HG03469 (cell line): ENCODE measurements around the gene SERF1B.
A peak's percentile ranks its signal among the peaks of the same experiment; 100 is the strongest.
"Not testable (repeated sequence)": the region's sequence is repeated elsewhere in the genome, so short reads cannot be mapped to it uniquely, and the experiment has no call there.

Experiments
- ATAC-seq: cut with Tn5 transposase; IDR thresholded peaks from one replicate; pipeline ENCODE4 v1.9.1; 2021; ENCODE audit warnings: mild to moderate bottlenecking, moderate library complexity, moderate number of reproducible peaks; ENCODE audit not compliant: unreplicated experiment

Gene SERF1B

DNA sequence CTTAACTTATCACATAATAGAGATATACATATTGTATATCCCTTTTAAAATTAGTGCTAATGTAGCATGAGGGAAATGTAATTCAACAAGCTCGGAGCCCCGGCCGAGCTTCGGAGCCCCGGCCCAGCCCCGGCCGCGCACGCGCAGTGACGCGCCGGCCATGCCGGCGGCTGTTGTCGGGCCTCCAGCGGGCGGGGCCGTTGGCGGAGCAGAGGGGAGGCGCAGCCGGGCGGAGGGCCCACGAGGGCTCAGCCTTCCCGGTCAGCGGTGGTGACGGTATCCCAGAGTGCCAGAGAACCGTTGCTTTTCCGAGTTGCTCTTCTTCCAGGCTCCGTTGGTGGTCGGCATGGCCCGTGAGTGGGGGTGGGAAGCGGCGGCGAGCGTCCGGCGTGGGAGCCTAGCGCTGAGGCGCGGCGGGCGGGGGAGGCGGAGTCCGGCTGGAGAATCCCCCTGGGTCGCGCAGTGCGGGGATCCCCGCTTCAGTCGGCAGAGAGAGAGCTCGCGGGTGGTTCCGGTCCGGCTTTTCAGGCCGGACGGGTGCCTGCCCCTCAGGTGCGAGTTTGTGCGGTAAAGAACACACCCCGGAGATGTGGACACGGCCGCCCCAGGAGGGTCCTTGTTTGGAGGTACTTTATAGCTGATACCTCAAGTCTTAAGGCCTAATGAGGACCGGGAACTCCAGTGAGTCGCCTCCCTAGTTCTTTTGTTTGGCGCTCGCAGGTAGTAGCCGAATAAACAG, at the start of gene SERF1B:
SERF1B (plus strand) TSS at position 146 of the 739 bp plus-strand sequence; CDS start at position 347, 201 bp downstream.
- peak; percentile 64 for ATAC-seq

DNA sequence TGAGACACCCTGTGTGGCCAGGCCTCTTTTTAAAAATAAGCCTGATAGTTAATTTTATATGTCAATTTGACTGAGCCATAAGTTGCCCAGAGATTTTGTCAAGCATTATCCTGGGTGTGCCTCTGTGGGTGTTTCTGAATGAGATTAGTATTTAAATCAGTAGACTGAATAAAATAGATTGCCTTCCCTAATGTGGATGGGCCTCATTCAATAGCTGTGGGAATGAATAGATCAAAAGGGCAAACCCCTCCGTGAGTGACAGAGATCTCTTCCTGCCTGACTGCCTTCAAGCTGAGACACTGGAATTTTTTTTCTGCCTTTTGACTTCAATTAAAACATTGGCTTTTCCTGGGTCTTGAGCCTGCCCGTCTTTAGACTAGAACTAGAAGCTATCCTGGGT, 33.3 kb upstream of the SERF1B start:
- not testable (repeated sequence) for ATAC-seq

DNA sequence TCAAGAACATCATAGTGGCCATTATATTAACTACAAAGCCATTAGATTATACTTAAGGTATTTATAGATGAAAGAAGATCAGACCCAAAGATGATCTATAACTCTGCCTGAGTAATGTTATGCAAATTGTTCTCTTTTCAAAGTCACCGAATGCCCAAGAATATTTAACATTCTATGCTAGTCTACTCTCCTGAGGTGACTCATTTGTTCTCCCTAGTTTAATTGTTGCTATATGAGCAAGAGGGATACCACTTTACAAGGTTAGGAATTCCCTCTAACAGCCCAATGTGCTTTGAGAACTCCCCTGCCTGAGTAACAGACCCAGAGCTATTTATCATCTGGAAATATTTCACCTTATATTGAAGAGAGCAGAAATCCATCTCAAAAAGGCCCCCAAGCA, 29.5 kb upstream of the SERF1B start:
- not testable (repeated sequence) for ATAC-seq

DNA sequence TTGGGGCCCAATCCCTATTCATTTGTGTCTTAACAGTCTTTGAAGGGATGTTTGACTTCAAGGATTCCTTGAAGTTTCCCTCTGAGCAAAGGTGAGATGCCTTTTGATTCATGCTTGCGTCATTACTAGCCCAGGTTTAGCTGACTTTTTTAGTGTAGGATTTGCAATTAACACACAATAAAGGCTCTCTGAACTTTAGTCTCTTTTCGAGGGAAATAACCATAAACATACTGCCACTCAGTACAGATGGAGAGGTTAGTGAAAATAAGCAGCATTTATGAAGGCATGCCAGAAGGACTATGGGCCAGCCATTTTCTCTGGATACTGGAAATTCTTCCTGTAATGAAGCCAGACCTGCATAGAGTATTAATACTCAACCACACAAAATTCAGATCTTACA, 4.4 kb upstream of the SERF1B start:
- not testable (repeated sequence) for ATAC-seq

DNA sequence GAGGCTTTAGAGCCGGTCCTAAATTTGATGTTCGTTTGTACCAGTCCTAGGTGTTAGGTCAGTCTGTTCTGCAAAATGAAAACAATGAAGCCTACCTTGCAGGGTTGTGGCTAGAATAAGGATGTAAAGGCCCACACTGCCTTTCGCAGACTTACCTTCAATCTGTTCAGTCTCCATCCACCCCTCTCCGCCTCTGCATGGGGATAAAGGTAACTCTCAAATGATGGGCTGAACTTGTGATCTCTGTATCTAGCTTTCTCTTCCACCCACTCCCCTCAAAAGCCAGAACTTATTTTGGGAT, 744 bp downstream of the SERF1B start:
- not testable (repeated sequence) for ATAC-seq

DNA sequence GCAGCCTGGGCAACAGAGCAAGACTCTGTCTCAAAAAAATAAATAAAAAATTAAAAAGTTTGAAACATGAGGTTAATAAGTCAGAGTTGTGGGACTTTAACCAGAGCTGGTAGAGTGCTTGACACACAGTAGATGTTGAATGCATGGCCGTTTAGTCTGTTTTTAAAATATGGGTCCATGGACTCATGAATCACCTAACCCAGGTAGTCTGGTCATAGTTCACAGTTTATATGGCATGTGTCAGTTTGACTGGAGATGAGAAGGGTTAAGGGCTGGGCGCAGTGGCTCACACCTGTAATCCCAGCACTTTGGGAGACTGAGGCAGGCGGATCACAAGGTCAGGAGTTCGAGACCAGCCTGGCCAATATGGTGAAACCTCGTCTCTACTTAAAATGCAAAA, 6.2 kb downstream of the SERF1B start:
- not testable (repeated sequence) for ATAC-seq

DNA sequence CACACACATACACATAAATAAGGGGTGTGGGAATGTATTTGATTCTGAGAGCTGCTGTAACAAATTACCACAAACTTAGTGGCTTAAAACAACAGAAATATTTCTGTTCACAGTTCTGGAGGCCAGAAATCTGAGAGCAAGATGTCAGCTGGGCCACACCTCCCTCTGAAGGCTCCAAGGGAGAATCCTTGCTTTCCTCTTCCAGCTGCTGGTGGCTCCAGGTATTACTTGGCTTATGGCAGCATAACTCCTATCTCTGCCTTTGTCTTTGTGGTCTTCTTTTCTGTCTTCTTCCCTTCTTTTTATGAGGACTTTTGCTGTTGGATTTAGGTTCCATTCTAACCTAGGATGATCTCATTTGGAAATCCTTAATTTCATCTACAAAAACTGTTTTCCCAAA, 16.4 kb downstream of the SERF1B start:
- ATAC-seq, result not testable (repeated sequence)

DNA sequence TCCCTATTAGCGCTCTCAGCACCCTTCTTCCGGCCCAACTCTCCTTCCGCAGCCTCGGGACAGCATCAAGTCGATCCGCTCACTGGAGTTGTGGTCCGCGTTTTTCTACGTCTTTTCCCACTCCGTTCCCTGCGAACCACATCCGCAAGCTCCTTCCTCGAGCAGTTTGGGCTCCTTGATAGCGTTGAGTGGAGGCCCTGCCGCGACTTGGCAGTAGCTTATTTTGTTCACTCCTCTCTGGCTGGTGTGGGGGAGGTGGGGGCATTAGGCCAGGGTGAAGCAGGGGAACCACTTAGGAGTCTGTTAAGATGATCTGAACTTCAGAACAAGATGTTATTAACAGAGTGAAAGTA, 24.7 kb downstream of the SERF1B start:
- ATAC-seq, result not testable (repeated sequence)

DNA sequence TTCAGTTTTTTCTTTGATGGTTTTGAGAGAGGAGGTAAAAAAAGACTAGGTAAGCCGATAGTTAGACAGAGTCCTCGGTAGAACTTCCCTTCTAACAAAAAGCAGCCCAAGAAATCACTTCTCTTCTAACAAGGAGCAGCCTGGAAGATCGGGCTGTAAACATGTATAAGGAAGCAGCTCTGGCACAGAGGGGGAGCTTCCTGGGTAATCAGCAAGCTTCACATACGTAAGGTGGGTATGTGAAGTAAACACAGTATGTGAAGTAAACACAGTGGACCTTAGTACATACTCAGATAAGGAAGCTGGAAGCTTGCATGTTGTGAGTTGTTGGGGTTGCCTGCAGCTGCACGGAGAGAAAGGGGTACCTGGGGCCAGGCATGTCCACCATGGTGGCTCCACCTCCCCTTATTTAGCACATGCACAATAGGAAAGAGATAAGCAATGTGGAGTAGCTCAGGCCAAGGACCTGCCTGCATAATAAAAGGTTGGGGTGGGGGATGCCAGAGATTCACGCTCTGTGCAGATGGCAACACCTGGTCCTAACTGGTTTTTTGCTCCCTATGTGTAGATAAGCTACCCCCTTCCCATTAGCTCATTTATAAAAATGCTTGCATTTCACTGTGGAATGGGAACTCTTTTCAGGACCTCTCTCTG, 31.4 kb downstream of the SERF1B start:
- not testable (repeated sequence) for ATAC-seq

DNA sequence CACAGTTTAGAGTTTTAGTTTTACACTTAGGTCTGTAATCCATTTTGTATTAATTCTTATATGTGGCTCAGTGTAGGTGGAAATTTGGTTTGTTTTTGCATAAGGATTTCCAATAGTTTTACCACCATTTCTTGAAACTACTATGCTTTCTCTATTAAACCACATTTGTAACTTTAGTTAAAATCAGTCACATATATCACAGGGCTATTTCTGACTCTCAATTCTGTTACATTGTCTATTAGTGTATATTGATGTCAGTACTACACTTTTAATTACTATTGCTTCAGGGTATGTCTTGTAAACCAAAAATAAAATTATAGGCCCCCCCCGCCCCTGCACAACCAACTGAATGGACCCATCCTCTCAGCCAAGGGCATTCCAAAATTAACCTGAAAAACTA, 32.1 kb downstream of the SERF1B start:
- not testable (repeated sequence) for ATAC-seq

DNA sequence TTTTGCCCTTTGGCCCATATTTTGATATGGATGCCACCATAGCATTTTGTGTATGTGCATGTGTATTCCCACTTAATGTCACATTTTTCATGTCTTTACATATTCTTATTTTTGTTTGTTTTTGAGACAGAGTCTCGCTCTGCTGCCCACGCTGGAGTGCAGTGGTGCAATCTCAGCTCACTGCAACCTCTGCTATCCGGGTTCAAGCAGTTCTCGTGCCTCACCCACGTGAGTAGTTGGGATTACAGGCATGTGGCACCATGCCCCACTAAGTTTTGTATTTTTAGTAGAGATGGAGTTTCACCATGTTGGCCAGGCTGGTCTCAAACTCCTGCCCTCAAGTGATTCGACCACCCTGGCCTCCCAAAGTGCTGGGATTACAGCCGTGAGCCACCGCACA, 52.6 kb downstream of the SERF1B start:
- not testable (repeated sequence) for ATAC-seq

DNA sequence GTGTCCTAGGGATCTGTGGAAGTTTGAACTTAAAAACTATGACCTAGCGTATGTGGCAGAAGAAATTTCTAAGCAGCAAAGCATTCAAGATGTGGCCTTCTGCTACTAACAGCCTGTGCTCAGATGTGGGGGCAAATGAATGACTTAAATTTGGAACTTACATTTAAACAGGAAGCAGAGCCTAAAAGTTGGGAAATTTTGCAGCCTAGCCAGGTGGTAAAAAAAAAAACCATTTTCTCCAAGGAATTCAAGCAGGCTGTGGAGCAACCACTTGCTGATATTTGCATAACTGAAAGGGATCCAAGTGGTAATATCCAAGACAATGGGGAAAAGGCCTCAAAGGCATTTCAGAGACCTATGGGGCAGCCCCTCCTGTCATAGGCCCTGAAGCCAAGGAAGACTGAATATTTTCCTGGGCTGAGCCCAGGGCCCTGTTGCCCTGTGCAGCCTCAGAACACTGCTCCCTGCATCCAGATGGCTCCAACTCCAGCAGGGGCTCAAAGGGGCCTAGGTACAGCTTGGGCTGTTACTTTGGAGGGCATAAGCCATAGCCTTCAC, 63.9 kb downstream of the SERF1B start:
- not testable (repeated sequence) for ATAC-seq

DNA sequence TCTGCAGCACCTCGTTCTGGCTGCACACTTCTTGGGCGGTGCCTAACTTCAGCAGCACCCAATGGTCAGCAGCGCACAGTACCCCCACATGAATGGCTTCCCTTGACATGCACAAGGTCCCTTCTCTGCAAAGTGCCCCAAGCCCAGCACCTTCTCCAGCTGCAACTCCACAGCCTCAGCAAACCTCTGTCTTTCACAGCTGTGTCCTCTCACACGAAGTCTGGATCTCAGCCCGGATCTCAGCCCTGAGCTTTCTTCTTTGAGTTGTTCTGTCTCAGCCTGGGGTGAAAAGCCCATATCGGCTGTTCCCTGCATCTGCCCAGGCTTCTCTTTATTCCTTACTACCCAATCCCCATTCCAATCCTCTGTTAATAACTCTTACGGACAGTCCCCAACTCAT, 66.7 kb downstream of the SERF1B start:
- not testable (repeated sequence) for ATAC-seq
